Stomach (tissue), 4 donors: Measurements from ENCODE around the gene RAB6B.

Experiments used
- CTCF ChIP-seq, 7 experiments: fragments of 450-650 bp in 4 of 7; fragments of 200-600 bp in 3 of 7; sonication (generic) in 3 of 7; IDR thresholded peaks; one replicate each; pipeline ENCODE4 v1.5.1; 2016 to 2019; ENCODE audit warnings: antibody characterized with exemption in 7 of 7, control low read depth in 2 of 7, mild to moderate bottlenecking in 1 of 7
- POLR2A ChIP-seq, 4 donors: fragments of 450-650 bp; IDR thresholded peaks; one replicate each; pipeline ENCODE4 v1.6.1; 2016; ENCODE audit warnings: antibody characterized with exemption in 4 of 4, control low read depth in 2 of 4, mild to moderate bottlenecking in 1 of 4, moderate library complexity in 1 of 4

- TF ChIP-seq POLR2A (IDR thresholded peaks at IDR 0.05) (no peak), CTCF (IDR thresholded peaks at IDR 0.05) (no peak)
Observed at GRCh38 chr3:133933097-133934024, 37.7 kb upstream of the RAB6B start.
